OCI-LY1 (cell line): ENCODE data around the gene ARHGAP32.

ENCODE experiments used
- H2AFZ ChIP-seq: fragments of 200-600 bp; sonication (generic), shearing (Covaris generic); 2 replicates; pipeline ENCODE4 v1.6.0; 2014; ENCODE audit warnings: antibody characterized with exemption, mild to moderate bottlenecking, low read length
- H3F3A ChIP-seq: fragments of 200-600 bp; sonication (generic), shearing (Covaris generic); 2 replicates; pipeline ENCODE4 v1.6.0; 2014; ENCODE audit warnings: mild to moderate bottlenecking, antibody characterized with exemption, low read length, moderate library complexity; ENCODE audit not compliant: insufficient read depth
- H3K27ac ChIP-seq: fragments of 200-600 bp; sonication (generic); 2 replicates; pipeline ENCODE4 v1.5.1; 2014; ENCODE audit warnings: low read length, mixed run types, mild to moderate bottlenecking, low read depth; ENCODE audit not compliant: poor library complexity, severe bottlenecking
- H3K27me3 ChIP-seq: fragments of 200-600 bp; sonication (generic); 2 replicates; pipeline ENCODE4 v1.6.0; 2014; ENCODE audit warnings: antibody characterized with exemption, mild to moderate bottlenecking, low read length, moderate library complexity; ENCODE audit not compliant: insufficient read depth
- H3K36me3 ChIP-seq: fragments of 200-600 bp; sonication (generic); 2 replicates; pipeline ENCODE4 v1.6.1; 2014; ENCODE audit warnings: mild to moderate bottlenecking, antibody characterized with exemption, low read length, moderate library complexity, mixed read lengths; ENCODE audit not compliant: insufficient read depth
- H3K4me1 ChIP-seq: fragments of 200-600 bp; sonication (generic); 2 replicates; pipeline ENCODE4 v1.5.1; 2014; ENCODE audit warnings: mild to moderate bottlenecking, low read length, moderate library complexity; ENCODE audit not compliant: insufficient read depth, severe bottlenecking
- H3K4me2 ChIP-seq: fragments of 200-600 bp; sonication (generic), shearing (Covaris generic); 2 replicates; pipeline ENCODE4 v1.6.1; 2014; ENCODE audit warnings: low read length
- H3K4me3 ChIP-seq: fragments of 200-600 bp; sonication (generic); 2 replicates; pipeline ENCODE4 v1.5.1; 2014; ENCODE audit warnings: low read length, low read depth, mild to moderate bottlenecking, mixed read lengths; ENCODE audit not compliant: poor library complexity, severe bottlenecking
- H3K79me2 ChIP-seq: fragments of 200-600 bp; shearing (Covaris generic); 2 replicates; pipeline ENCODE4 v1.6.1; 2016; ENCODE audit warnings: mixed run types, low read length, mixed read lengths; ENCODE audit not compliant: insufficient read depth
- H3K9ac ChIP-seq: fragments of 200-600 bp; sonication (generic), shearing (Covaris generic); 2 replicates; pipeline ENCODE4 v1.6.1; 2014; ENCODE audit warnings: mild to moderate bottlenecking, low read length, mixed read lengths
- H3K9me2 ChIP-seq: fragments of 200-600 bp; sonication (generic), shearing (Covaris generic); 2 replicates; pipeline ENCODE4 v1.6.1; 2014; ENCODE audit warnings: low read depth, mild to moderate bottlenecking, low read length, mixed read lengths
- H3K9me3 ChIP-seq: fragments of 200-600 bp; shearing (Covaris generic); 2 replicates; pipeline ENCODE4 v1.6.1; 2014; ENCODE audit warnings: low read length, mixed read lengths
- H4K20me1 ChIP-seq: fragments of 200-600 bp; sonication (generic), shearing (Covaris generic); 2 replicates; pipeline ENCODE4 v1.6.0; 2016; ENCODE audit warnings: mild to moderate bottlenecking, low read length; ENCODE audit not compliant: insufficient read depth
- EZH2 ChIP-seq: fragments of 200-600 bp; sonication (generic), shearing (Covaris generic); IDR thresholded peaks from 2 replicates; pipeline ENCODE4 v1.8.0; 2017; ENCODE audit warnings: borderline replicate concordance, mixed run types, mild to moderate bottlenecking, antibody characterized with exemption, low read length, moderate library complexity, mixed read lengths
- TF ChIP-seq, protein P1 (sequence below): fragments of 200-600 bp; sonication (generic), shearing (Covaris generic); IDR thresholded peaks from 2 replicates; pipeline ENCODE4 v1.5.1; 2017; ENCODE audit warnings: mild to moderate bottlenecking, antibody characterized with exemption, low read length, moderate library complexity, mixed read lengths

Gene ARHGAP32

DNA sequence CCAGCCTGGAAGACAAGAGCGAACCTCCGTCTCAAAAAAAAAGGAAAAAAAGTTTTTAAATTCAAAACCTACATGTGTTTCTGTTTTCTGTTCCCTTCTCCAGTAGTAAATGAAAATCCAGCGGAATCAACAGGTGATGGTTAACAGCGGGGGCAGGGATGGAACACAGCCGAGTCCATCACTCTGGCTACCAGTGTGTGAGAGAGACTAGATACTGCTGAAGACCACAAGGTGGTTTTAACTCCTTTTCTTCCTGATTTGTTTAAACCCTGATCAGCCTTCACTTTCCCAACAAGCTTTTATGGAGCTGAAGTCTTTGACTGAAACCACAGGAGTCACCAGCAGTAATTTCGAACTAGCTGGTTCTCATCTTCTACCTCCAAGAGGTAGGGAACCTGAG lies 3.6 kb upstream of the ARHGAP32 start:
- Histone ChIP-seq H4K20me1 (no peaks in the 10 kb centered on the region), H3K9ac (no peak overlapping the region), H3K79me2 (no peaks in the 10 kb centered on the region), H3K27me3 (no peaks in the 10 kb centered on the region), H3F3A (no peaks in the 10 kb centered on the region), H3K4me3 (no peak overlapping the region), H3K27ac (no peak overlapping the region), H3K9me3 (no peaks in the 10 kb centered on the region), H3K9me2 (no peaks in the 10 kb centered on the region), H3K4me2 (no peak overlapping the region), H3K4me1 (no peaks in the 10 kb centered on the region), H3K36me3 (no peaks in the 10 kb centered on the region), H2AFZ (no peak overlapping the region)
- TF ChIP-seq, protein P1, sequence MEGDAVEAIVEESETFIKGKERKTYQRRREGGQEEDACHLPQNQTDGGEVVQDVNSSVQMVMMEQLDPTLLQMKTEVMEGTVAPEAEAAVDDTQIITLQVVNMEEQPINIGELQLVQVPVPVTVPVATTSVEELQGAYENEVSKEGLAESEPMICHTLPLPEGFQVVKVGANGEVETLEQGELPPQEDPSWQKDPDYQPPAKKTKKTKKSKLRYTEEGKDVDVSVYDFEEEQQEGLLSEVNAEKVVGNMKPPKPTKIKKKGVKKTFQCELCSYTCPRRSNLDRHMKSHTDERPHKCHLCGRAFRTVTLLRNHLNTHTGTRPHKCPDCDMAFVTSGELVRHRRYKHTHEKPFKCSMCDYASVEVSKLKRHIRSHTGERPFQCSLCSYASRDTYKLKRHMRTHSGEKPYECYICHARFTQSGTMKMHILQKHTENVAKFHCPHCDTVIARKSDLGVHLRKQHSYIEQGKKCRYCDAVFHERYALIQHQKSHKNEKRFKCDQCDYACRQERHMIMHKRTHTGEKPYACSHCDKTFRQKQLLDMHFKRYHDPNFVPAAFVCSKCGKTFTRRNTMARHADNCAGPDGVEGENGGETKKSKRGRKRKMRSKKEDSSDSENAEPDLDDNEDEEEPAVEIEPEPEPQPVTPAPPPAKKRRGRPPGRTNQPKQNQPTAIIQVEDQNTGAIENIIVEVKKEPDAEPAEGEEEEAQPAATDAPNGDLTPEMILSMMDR = no peak
- no peak for TF ChIP-seq EZH2

GRCh38 chr11:129191649-129192048 lies 476 bp downstream of the ARHGAP32 start:
- H2AFZ ChIP-seq = no peak overlapping the region
- no peaks in the 10 kb centered on the region for H3K36me3 ChIP-seq
- H3K27ac ChIP-seq = no peak overlapping the region
- H3K9ac ChIP-seq = no peak overlapping the region
- no peaks in the 10 kb centered on the region for H4K20me1 ChIP-seq
- no peaks in the 10 kb centered on the region for H3K79me2 ChIP-seq
- H3K4me1 ChIP-seq = no peaks in the 10 kb centered on the region
- no peaks in the 10 kb centered on the region for H3F3A ChIP-seq
- H3K4me2 ChIP-seq = no peak overlapping the region
- no peaks in the 10 kb centered on the region for H3K9me3 ChIP-seq
- TF ChIP-seq, protein P1 = no peak
- no peak for TF ChIP-seq EZH2
- no peaks in the 10 kb centered on the region for H3K9me2 ChIP-seq
- no peak overlapping the region for H3K4me3 ChIP-seq
- no peaks in the 10 kb centered on the region for H3K27me3 ChIP-seq

GRCh38 chr11:129190087-129190486 lies 2.0 kb downstream of the ARHGAP32 start:
- Histone ChIP-seq H3K4me1 (no peaks in the 10 kb centered on the region), H3K4me3 (no peak overlapping the region), H3K27ac (no peak overlapping the region), H3K27me3 (no peaks in the 10 kb centered on the region), H3K79me2 (no peaks in the 10 kb centered on the region), H4K20me1 (no peaks in the 10 kb centered on the region), H2AFZ (no peak overlapping the region), H3K4me2 (no peak overlapping the region), H3F3A (no peaks in the 10 kb centered on the region), H3K9me3 (no peaks in the 10 kb centered on the region), H3K36me3 (no peaks in the 10 kb centered on the region), H3K9me2 (no peaks in the 10 kb centered on the region), H3K9ac (no peak overlapping the region)
- TF ChIP-seq, protein P1 = no peak
- TF ChIP-seq EZH2 = no peak
